GM10847 (cell line): ENCODE results near the gene SPIRE1.

Experiments
- POLR2A ChIP-seq: IDR thresholded peaks from 2 replicates; pipeline ENCODE4 v1.6.1; 2011; ENCODE audit not compliant: insufficient read length; ENCODE audit errors: extremely low read depth

The SPIRE1 gene

DNA sequence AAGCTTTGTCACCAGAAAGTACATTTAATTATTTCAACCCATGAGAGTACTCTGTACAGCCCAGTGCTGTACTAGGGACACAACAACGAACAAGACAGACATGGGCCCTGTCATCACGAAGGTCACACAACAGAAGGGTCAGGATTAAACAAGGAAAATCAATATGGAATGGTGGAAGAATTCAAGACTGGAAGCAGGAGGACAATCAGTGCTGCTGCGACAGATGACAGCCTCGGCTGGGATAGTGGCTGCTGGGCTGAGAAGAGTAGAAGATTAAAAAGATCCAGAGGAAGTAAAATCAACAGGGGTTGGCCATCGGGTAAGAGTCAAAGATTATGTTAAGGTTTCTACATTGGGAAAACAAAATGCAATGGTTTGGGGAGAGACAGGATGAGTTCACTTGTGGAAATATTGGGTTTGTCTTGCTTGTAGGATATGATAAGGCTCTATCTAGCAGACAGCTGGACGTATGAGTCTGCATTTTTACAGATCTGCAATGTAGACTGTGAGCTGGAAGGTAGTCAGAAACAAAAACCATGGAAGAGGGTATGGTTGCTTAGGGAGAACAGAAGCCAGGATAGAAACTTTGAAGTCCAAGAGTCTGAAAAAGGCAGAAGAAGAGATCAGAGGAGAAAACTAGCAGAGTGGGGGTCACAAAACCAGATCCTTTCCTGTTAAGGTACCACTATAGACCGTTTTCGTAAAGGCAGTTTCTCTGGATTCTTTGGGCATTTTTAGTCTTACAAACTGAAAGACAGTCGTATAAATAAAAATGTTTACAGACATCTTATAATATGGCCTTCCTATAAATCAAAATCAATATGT is 166.1 kb downstream of the SPIRE1 start:
- no peak for TF ChIP-seq POLR2A

DNA sequence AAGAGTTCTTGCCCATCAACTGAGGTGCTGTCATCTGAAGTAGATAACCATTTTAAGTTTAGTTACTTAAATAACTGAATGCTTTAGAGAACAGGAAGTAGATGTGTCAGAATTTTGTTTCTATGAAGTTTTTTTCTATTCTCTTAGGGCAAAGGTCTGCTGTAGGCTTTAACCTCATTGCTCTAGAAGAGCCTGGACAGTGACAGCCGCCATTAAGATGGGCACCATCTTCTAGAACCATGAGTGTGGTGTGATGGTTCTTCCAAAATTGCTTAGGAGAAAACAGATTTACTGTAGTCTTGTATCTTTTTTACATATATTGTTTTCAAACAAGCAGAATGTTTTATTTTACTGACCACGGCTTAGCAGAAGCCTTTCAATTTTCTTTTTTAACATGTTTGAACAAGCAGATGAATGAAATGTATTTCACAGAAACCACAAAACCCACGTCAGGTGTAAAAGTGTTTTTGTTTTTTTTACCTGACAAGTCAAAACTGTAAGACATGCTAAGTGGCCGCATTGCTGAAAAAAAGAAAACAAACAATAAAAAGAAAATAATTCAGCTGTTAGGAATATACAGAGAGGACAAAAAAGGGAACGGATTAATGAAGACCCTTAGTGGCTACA is 172.3 kb downstream of the SPIRE1 start:
- TF ChIP-seq POLR2A: no peak

DNA sequence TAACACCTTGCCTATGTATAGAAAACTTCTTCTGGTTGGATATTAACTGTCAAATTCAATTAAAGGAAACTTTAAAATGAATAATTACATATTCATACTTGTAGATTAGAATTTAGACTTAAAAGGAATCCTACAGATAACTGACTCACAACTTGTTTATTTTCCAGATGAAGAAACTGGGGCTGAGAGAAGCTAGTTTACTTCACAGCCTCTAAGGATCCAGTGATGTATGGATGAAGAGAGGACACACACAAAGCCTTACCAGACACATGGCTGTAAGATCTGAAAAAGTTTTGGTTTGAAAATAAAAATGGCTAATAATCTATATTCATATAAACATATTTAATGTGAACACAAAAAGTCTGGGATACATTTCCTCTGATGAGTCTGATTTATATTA is 177.9 kb downstream of the SPIRE1 start:
- TF ChIP-seq POLR2A: no peak

DNA sequence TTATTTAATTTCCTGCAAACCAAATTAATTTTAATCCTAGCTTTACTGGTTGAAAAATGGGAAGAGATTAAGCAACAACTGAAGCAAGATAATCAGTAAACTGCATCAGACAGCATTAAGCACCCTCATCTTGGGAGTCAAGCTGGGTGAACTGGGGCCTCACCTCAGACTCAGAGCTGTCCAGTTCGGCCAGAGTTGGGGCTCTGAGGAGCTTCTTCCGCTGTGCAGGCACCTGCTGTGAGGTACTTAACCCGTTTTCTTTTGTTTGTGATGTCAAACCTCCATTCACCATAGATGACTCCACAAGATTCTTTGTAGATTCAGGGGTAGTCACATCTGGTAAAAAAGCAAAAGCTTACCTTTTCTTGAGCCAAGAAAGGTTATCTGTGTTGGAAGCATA is 178.4 kb downstream of the SPIRE1 start:
- no peak for TF ChIP-seq POLR2A

DNA sequence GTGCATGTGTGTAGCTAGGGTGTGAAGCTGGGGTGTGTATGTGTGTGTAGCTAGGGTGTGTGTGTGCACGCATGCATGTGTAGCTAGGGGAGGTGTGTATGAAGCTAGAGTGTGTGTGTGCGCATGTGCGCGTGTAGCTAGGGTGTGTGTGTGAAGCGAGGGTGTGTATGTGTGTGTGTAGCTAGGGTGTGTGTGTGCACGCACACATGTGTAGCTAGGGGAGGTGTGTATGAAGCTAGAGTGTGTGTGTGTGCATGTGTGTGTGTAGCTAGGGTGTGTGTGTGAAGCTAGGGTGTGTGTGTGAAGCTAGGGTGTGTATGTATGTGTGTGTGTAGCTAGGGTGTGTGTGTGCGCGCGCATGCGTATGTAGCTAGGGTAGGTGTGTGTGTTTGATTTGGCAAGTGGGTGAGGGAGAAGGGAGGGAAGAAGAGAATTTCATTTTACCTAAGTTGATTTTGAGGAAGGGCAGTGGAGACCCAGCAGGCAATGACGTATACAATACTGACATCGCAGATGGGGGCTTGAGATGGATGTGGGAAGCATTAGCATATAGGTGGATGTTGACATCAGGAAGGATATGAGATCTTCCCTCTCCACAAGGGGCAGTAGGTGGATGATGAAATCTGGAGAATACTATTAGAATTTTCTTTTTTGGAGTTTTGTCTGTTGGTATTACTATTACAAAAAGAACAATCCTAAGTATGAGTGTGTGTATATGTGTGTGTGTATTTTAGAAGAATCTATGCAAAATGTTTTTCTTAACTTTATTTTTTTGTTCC is 179.4 kb downstream of the SPIRE1 start:
- no peak for TF ChIP-seq POLR2A

DNA sequence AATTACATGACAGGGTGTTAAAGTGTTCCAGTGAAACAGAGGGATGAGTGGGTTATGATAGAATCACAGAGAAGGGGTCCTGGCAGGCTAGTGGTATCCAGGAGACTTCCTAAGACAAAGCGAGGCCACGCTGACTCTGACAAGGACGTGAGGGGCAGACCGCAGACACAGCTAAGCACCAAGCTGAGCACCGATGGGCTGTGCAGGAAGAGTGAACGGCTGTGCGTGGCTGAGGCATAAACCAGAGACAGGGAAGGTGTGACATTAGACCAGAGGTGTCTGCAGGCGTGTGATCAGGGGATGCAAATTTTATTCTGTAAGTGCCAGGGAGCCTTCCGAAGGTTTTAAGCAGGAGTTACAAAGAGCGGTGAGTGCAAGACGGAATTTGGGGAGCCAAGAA is 180.3 kb downstream of the SPIRE1 start:
- no peak for TF ChIP-seq POLR2A

DNA sequence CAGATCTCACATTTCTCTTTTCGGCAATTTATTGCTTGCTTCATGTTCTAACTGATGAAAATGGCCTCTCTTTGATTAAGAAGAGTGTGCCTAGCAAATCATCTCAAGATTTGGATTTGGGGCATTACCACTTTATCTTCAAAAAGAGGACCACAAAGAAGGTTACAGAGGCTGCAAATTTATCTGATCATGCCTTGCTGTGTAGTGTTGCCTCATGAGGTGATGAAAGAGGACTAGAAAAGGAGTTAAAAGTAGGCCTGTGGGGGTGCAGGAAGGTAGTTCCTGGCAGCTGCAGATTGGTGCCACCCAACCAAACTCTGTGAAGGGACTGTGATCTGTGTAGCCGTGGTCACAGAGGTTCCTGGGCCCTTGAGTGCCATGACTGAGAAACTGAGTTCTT is 181.0 kb downstream of the SPIRE1 start:
- TF ChIP-seq POLR2A: no peak

DNA sequence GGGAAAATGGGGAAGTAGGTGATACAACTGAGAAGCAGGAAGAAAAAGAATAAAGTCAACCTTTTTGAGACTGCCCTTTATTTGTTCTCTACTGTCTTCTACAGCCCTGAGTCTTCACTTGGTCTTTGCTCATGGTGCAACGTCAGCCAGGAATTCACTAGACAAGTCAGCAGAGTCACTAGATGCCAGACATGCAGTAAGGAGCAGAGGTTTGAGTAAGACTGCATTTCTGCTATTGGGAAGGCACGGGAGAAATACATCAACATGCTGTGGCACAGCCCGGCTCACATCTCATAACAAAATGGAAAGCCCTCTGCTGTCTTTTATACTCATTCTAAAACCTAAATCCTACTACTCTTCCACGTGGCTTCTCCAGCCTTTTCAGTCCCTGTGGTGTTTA is 183.0 kb downstream of the SPIRE1 start:
- no peak for TF ChIP-seq POLR2A

DNA sequence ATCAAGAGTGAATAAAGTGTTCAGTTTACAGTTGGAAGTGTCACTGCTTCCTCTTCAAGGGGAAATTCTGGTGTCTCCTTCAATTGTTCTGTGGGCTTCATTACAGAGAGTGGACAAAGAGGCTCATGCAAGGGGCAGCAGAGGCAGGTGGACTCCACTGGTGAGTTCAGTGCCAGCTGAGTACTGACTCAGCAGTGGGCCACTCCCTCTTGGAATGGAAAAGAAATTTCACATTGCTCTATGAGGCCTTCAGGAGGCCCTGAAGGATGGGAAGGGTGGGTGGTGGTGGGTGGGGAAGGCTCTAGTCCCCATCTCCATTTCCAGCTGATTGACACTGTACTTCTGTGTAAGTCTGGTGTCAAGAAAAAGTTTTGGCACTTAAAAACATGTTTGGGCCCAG is 183.8 kb downstream of the SPIRE1 start:
- no peak for TF ChIP-seq POLR2A

DNA sequence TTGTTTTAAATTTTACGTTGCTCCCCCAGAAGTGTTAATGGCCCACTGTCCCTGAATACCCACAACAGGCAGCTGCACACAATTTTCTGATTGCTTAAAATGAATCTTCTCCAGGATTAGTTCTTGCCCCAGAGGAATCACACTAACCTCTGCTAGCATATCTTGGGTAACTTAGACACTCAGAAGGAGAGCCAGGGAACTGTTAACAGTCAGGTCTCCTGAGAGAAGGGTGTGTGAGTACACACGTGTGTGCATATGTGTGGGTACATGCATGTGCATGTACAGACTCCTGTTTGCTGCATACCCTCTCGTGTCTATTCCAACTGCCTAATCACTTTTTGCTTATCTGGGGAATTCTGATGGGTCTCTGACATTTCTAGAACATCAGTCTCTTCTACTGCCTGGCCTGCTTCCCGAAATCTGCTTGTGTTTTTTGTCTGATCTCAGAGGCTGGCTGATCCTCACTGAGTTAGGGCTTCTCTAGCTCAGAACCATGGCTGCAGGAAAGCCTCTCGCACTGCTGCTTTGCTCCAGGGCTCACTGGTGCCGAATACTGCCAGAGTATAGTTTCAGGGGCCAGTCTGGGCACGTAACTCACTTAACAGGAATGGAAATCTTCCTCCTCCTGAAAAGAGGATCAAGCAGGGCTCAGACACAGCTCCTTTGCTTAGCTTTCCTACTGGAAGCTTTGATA is 187.4 kb downstream of the SPIRE1 start:
- no peak for TF ChIP-seq POLR2A

DNA sequence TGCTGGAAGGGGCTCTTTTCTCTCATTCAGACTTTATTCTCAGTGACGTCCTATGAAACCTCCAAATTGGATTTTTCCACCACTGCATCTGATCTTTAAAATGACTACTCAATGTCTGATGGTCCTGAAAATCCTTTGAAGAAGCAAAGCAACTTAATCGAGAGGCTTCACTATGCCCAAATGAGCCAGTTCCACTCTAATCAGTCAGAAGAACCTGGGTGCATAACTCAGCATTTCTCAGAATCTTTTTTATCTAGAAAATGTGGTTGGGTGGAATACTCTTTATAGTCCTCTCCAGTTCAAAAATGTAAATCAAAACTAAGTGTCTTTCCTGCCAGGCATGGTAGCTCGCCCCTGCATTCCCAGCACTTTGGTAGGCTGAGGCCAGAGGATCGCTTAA is 189.5 kb downstream of the SPIRE1 start:
- TF ChIP-seq POLR2A: no peak

DNA sequence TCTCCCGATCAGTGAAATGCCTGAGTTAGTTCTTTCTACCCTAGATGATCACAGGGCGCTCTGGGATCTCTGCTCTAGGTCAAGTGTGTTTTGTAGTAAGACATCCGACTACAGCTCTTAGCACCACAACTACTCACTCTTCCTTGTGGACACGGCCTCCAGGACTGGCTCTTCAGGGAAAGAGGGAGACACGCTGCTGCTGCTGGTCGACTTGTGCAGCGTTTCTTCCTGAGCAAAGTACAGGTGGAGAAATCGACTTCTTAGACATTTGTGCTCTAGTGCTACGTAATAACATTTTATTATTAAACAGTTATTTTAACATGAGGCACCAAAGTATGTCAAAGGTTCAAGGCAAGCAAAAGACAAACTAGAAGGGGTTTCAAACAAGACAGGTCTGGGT is 193.2 kb downstream of the SPIRE1 start:
- TF ChIP-seq POLR2A: no peak

DNA sequence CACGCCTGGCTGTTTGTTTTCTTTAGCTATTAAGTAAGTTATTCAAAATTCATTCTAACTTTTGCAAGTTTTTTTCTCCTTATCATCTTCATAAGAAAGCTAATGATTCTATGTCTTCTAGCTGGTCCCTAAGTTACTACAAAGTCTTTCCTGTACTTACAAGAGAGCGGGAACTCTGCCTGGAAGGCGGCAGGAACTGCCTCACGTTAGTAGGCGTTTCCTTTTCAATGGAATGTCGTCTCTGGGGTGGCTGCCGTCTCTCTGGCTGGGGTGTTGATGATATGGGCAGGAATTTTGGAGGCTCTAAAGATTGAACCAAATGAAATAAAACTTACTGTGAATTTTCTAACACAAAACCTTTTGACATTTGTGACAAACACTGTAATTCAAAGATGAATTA is 194.7 kb downstream of the SPIRE1 start:
- no peak for TF ChIP-seq POLR2A

DNA sequence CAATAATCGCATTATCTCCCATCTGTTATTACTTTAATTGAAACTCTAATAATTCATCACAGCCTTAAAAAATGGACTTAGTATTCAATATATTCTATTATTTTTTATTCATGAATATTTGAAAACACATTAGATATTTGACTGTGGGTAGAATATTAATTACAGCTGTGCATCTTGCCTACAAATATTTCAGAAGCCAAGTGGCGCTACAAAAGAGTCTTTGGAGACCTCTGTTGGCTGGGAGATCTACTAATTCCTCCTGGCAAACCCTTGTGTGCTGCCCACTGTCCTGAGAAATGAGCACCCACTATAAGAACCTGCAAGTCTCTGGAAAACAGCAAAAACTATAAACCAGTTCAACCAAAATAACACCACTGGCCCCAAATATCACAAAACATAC is 195.7 kb downstream of the SPIRE1 start:
- TF ChIP-seq POLR2A: no peak

DNA sequence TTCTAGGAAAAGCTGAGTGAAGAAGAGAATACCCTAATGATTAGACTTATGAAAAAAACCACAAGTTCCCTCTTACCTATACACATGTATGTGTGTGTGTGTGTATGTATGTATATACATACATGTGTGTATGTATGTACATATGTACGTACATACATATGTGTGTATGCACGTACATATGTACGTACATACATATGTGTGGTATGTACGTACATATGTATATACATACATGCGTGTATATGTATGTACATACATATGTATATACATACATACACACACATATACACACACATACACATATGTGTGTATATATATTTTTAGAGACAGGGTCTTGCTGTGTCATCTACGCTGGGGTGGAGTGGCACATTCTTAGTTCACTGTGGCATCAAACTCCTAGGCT is 196.6 kb downstream of the SPIRE1 start:
- no peak for TF ChIP-seq POLR2A
